HUDEP-2 (cell line): Measurements from ENCODE around the gene FBXL14.
A peak's percentile ranks its signal among the peaks of the same experiment; 100 is the strongest.

ENCODE experiments used
- DNase-seq, 76 experiments: peaks; one replicate each; lab custom pipeline; 2025; ENCODE audit not compliant: unreplicated experiment in 76 of 76; lab: John Stamatoyannopoulos, UW

The FBXL14 gene

DNA sequence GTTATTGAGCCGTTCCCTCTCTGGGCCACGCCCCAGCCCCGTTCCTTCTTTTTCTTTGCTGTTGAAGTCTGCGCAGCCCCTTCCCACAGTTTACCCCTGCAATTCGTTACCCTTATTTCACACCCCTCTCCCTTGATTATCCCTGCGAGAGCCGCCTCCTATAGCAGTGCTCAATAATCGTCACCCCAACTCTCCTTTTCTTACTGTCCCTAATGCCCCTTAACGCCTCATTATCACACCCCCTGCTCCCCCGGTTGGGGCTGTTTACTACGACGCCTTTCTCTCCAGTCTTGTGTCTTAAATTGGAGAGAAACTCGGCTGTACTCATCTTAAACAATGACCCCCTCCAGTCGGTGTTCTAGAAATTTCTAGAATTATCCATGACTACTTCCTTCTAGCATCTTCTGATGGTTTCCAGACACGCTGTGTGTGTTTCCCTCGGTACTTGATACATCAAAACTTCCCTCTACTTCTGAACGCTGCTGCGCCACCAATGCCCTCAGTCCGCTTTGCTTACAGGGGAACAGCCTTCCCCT lies 713 bp upstream of the FBXL14 start:
- DNase-seq: no peak

- DNase-seq: peak in 10 of 76 experiments; percentile 14 to 48 (median 36)
Measured at GRCh38 chr12:1594006-1594260, 448 bp downstream of the FBXL14 start.

DNA sequence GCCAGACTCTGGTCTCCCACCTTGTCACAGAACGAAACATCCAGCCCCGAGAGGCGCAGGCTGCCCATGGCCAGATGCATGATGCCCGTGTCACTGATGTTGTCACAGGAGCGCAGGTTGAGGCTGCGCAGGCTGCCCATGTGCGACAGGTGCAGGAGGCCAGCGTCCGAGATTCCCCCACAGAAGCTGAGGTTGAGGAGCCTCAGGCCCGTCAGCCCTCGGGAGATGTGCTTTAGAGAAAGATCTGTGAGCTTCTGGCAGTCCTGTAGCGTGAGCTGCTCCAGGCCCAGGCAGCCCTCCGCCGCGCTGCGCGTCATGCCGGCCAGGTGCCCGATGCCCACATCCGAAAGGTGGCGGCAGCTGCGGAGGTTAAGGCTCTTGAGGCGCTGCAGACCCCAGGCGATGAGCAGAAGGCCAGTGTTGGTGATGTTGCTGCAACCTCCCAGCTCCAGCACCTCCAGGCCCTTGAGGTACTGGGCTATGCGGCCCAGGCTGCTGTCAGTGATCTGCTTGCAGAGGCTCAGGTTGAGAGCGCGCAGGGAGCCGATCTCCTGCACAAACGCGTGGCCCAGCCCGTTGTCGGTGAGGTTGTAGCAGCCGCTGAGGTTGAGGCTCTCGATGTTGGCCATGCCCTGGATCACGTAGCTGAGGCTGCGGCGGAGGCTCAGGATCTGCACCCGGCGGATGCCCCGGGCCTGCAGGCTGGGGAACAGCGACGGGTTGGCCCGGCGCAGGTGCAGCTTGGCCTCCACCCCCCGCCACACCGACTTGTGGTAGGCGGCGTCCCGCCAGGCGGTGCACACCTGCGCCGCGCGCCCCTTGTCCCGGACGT lies 991 bp downstream of the FBXL14 start:
- DNase-seq: peak in 12 of 76 experiments; percentile 10 to 44 (median 24)

- peak in 33 of 76 experiments; percentile 9 to 51 (median 27) for DNase-seq
Measured at GRCh38 chr12:1592444-1593173, 1.8 kb downstream of the FBXL14 start.

DNA sequence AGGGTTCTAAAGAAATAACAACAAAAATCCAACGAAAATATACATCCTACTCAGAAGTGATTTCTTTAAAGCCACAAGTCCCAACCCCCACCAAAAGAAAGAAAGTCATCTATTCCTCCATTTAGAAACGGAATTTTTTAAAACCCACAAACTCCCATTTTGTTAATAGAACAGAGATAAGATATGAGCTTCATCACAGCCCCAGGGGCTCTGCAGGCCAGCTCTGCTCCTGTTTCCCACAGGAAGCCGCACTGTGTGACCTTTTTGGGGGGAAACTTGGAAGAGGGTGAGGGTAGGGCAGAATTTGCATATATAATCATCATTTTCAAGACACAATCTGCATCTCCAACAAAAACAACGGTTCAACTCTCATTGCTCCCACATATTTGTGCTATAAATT lies 2.8 kb downstream of the FBXL14 start:
- DNase-seq: peak in 1 of 76 experiments; percentile 2

- peak in 5 of 76 experiments; percentile 2 to 42 (median 10) for DNase-seq
Measured at GRCh38 chr12:1591034-1591433, 3.3 kb downstream of the FBXL14 start.

- no peak for DNase-seq
Measured at GRCh38 chr12:1590221-1590979, 4.0 kb downstream of the FBXL14 start.

GRCh38 chr12:1588575-1588947 lies 5.8 kb downstream of the FBXL14 start:
- no peak for DNase-seq

GRCh38 chr12:1587927-1588574 lies 6.3 kb downstream of the FBXL14 start:
- DNase-seq: no peak

DNA sequence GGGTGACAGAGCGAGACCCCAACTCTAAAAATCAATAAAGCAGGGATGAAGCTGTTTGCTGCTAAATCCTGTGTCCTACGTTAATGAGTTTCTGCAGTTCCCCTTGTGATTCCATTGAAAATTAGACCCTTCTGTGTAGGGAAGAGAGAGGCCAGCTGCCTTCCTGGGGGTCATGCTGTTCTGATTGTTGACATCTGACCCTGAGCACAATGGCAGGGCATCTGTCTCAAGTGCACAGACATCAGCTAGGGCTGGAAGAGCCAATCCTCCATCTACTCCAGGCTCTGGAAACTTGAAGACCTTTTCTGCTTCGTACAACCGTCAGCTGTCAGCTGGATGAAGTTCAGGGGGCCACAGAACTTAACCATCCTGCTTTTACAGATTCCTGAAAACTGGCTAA lies 10.1 kb downstream of the FBXL14 start:
- no peak for DNase-seq

GRCh38 chr12:1583421-1584078 lies 10.8 kb downstream of the FBXL14 start:
- DNase-seq: peak in 59 of 76 experiments; percentile 7 to 76 (median 47)

DNA sequence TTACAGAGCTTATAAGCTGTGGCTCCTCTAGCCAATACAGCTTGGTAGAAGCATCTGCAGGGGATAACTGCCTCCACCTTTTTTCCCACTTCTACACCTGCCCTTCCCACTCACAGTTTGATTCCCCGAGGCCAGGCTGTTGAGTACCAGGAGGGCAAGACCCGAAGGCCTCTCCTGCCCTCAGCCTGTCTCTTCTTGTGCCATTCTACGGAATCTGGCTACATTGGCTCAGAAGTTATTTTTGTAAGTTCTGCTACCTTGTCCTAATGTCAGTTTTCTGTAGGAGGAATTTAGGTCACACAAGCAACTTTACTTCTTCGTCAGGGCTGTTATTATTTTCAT lies 11.7 kb downstream of the FBXL14 start:
- DNase-seq: no peak

DNA sequence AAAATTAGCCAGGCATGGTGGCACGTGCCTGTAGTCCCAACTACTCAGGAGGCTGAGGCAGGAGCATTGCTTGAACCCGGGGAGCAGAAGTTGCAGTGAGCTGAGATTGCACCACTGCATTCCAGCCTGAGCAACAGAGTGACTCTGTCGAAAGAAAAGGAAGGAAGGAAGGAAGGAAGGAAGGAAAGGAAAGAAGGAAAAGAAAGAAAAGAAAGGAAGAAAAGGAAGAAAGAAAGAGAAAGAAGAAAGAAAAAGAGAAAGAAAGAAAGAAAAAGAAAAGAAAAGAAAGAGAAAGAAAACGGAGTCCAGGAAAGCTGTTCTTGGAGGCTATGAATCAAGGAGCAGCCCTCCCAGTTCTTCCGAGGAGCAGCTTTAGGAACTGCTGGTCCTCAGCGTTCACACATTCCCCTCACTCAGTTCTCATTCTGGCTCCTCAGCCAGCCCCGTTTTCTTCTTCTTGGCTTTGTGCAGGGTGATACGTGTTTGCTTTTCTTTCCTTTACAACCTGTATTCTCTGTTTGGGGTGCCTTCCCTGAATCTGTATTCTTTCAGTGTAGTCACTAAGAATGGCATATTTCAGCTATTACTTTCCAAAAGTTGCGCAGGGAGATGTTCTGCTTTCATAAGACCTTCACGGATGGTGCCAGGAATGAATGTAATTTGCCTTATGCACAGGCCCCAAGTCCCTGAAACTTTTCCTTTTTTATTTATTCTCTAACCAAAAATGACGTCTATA lies 12.2 kb downstream of the FBXL14 start:
- DNase-seq: no peak

GRCh38 chr12:1580526-1580925 lies 13.9 kb downstream of the FBXL14 start:
- DNase-seq: no peak

DNA sequence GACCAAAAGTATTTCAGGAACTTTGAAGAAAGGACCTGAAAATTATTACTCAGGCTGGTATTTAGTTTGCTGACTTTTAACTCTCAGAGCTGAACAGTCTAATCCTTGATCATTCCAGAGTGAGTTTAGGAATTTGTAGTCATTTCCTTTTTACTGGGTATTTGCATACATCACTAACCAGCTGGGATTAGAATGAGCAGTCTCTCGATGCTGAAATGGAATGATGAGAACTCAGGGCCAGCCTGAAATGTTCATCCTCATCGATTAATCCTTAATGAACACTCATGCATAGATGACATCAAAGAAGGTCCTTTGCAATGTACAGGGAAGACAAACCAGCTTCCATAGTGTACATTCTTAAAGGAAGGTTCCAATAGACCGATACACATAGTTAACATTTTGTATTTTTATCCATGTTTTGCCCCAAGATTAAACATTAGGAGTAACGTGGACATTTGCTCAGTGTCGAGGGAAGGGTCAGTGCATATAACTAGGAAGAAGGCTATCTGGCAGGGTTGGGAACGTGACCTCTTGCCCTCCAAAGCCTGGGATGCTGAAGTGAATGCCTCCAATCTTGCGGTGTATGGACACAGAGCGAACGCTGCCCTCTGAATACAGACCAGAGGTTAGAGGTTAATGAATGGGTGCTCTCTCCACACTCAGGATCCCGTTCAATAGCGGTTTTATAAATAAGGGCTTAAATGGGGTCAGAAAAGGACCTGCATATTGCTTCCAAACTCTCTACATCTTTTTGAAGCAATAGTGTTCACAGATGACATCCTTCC lies 14.5 kb downstream of the FBXL14 start:
- no peak for DNase-seq

DNA sequence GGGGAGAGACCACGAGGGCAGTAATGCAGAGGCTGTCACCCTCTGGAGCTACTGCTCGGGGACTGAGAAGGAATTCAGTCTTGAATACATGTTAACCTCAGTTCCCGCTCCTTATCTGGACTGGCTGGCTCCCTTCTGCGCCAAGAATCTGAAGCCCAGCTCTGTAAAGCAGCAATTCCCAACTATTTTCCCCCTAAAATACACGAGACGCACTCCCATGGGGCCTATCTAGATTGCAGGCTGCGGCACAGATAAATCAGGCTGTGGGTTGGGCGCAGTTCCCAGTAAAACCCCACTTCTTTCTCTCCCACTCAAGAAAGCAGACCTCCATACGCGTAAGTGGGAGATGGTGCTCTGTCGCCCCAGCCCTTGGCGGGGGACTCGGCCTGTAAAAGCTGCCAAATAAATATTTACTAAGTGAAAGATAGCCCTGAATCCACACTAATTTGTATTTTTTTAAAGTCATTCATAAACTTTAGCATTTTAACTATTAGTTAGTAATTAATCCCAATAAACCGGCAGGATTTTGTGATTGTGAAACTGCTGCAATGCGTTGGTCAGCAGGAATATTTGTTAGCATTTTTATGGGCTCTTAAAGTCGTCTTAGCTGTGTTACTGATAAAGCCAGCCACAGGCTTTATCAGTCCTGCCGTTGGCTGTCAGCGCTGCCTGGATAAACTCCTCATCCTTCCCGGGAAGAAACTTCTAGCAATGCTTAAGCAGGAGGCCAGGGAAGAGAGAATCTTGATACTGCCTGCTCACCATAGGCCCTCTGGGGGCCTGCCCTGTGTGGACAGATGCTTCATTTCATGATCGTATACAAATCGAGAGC lies 17.8 kb downstream of the FBXL14 start:
- DNase-seq: peak in 9 of 76 experiments; percentile 3 to 33 (median 12)

DNA sequence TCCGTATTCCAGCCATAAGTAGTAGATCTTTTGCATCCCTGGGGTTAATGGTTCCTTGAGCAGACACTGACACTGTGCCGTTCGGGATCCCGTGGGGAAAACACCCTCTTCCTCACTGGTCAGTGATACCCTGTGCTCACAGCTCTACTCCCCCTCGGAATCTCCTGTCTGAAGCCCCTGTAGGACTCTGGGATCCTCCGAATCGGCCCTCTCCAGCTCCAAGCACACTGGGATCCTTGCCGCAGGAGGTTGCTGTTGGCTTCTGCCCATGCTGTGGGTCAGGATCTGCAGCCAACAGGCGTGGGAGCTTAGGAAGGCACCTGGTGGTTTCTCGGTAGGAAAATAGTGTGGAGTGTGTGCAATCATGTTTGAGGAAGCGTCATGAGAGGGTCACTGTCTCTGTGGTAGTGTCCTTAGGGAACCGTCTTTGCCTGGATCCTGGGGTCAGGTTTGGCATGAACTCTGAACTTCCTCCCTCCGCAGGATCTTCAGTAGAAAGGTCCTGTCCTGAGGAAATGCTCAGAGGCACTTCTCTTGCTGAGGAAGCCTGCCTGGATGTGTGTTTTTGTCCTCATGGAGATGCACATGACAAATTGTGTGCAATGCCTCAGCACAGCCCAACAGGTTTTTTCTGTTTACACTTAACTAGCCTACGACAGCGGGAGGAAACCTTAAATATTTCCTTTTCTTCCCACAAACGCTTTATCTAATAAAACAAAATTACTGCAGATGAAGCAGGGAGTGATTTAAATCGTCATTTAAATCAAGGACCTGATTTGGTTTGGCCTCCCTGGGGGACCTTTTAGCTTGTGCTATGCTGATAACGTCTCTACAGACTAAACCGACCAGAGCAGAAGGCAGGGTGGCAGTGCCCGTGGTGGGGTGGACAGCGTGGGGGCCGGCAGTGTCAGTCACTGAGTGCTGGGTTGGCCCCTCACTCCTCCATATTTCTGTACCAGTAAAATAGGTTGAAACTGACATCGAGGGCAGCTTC lies 18.7 kb downstream of the FBXL14 start:
- DNase-seq: peak in 5 of 76 experiments; percentile 8 to 33 (median 13)
